ENCODE results near the gene ELFN2. TPM values are rescaled to one million over a fixed set of nuclear protein-coding genes. Genes with fewer than 3 reads are reported as not detected.
A peak's percentile ranks its signal among the peaks of the same experiment; 100 is the strongest.

The ELFN2 gene
- total RNA-seq, 1 donor from 2014 or later = 0.82 TPM

GRCh38 chr22:37363261-37363992 is 63.9 kb downstream of the ELFN2 start:
- Histone ChIP-seq H3K4me3 (no peak overlapping the region), H3K4me2 (no peak overlapping the region), H3K27ac (no peak overlapping the region), H3K79me2 (ENCODE audit: low read depth) (no peaks in the 10 kb centered on the region), H2AFZ (replicated peaks) (no peak overlapping the region), H4K20me1 (ENCODE audit: low read depth) (no peaks in the 10 kb centered on the region), H3K9ac (no peak overlapping the region), H3K9me3 (ENCODE audit: low read depth) (no peaks in the 10 kb centered on the region), H3F3A (ENCODE audit: low read depth) (no peaks in the 10 kb centered on the region), H3K4me1 (peaks cover 8% of the 10 kb centered on the region), H3K36me3 (no peaks in the 10 kb centered on the region), H3K27me3 (no peaks in the 10 kb centered on the region)
- no peak for DNase-seq (ENCODE audit: low spot score)
- H3K27ac Mint-ChIP-seq = peak overlapping the region; percentile 22
- H3K4me3 Mint-ChIP-seq = no peak overlapping the region
- TF ChIP-seq CTCF (IDR thresholded peaks at IDR 0.05) (no peak), EZH2 (IDR thresholded peaks at IDR 0.05) (no peak)
- H3K4me1 Mint-ChIP-seq = peaks cover 16% of the 10 kb centered on the region
- H3K27me3 Mint-ChIP-seq (ENCODE audit: insufficient read depth, low read depth) = peaks cover 5% of the 10 kb centered on the region
- H3K36me3 Mint-ChIP-seq = no peaks in the 10 kb centered on the region
- no peaks in the 10 kb centered on the region for H3K9me3 Mint-ChIP-seq

GRCh38 chr22:37362621-37363020 is 64.7 kb downstream of the ELFN2 start:
- Mint-ChIP-seq H3K36me3 (no peaks in the 10 kb centered on the region), H3K27ac (no peak overlapping the region), H3K9me3 (no peaks in the 10 kb centered on the region), H3K27me3 (ENCODE audit: insufficient read depth, low read depth) (peaks cover 8% of the 10 kb centered on the region), H3K4me3 (no peak overlapping the region), H3K4me1 (peaks cover 12% of the 10 kb centered on the region)
- Histone ChIP-seq H3K4me1 (peaks cover 3% of the 10 kb centered on the region), H3K27me3 (no peaks in the 10 kb centered on the region), H3K27ac (no peak overlapping the region), H3K36me3 (no peaks in the 10 kb centered on the region), H3K4me2 (no peak overlapping the region), H3K79me2 (ENCODE audit: low read depth) (no peaks in the 10 kb centered on the region), H3K9me3 (ENCODE audit: low read depth) (no peaks in the 10 kb centered on the region), H3F3A (ENCODE audit: low read depth) (no peaks in the 10 kb centered on the region), H3K4me3 (no peak overlapping the region), H2AFZ (replicated peaks) (no peak overlapping the region), H3K9ac (no peak overlapping the region), H4K20me1 (ENCODE audit: low read depth) (no peaks in the 10 kb centered on the region)
- TF ChIP-seq EZH2phosphoT487 (IDR thresholded peaks at IDR 0.05) (no peak), EZH2 (IDR thresholded peaks at IDR 0.05) (no peak), CTCF (IDR thresholded peaks at IDR 0.05) (no peak)
- DNase-seq (ENCODE audit: low spot score) = no peak

GRCh38 chr22:37358917-37359316 is 68.4 kb downstream of the ELFN2 start:
- Mint-ChIP-seq H3K27ac (no peak overlapping the region), H3K27me3 (ENCODE audit: insufficient read depth, low read depth) (peaks cover 10% of the 10 kb centered on the region), H3K4me3 (peak overlapping the region; percentile 38), H3K4me1 (peaks cover 8% of the 10 kb centered on the region), H3K36me3 (no peaks in the 10 kb centered on the region), H3K9me3 (no peaks in the 10 kb centered on the region)
- Histone ChIP-seq H3K9ac (no peak overlapping the region), H3K4me1 (peaks cover 3% of the 10 kb centered on the region), H3K27ac (no peak overlapping the region), H3K36me3 (no peaks in the 10 kb centered on the region), H3K27me3 (no peaks in the 10 kb centered on the region), H3K79me2 (ENCODE audit: low read depth) (no peaks in the 10 kb centered on the region), H4K20me1 (ENCODE audit: low read depth) (no peaks in the 10 kb centered on the region), H3K4me3 (no peak overlapping the region), H3K9me3 (ENCODE audit: low read depth) (no peaks in the 10 kb centered on the region), H2AFZ (replicated peaks) (no peak overlapping the region), H3F3A (ENCODE audit: low read depth) (no peaks in the 10 kb centered on the region), H3K4me2 (no peak overlapping the region)
- TF ChIP-seq CTCF (IDR thresholded peaks at IDR 0.05) (no peak), EZH2phosphoT487 (IDR thresholded peaks at IDR 0.05) (no peak), EZH2 (IDR thresholded peaks at IDR 0.05) (no peak)
- no peak for DNase-seq (ENCODE audit: low spot score)

All from neural progenitor cell (in vitro differentiated cells).